ENCODE measurements around the gene LSM8.
A peak's percentile ranks its signal among the peaks of the same experiment; 100 is the strongest.
"Not testable (repeated sequence)": the region's sequence is repeated elsewhere in the genome, so short reads cannot be mapped to it uniquely, and the experiment has no call there.

Gene LSM8

GRCh38 chr7:118214051-118214832 lies 30.3 kb downstream of the LSM8 start:
- peak; percentile 22 for DNase-seq

- no peak for DNase-seq
Observed at GRCh38 chr7:118214833-118215182, 30.8 kb downstream of the LSM8 start.

DNA sequence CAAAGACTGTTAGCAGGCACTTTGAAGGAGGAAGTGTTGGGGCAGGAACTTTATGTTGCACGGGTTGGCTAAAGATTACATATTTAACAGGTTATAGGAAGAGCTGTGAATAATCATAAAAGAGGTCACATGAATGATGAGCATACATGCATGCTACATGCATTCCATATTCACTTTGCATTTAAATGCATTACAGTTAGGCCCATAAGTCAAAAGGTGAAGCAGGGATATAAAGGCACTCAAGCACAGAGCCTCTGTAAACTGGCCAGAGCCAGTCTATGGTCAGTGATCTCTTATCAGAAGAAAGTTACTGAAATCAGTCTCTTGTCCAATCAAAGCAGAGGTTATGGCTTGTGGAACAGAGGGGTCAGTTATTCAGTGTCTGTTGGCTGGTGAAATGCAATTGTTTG lies 33.3 kb downstream of the LSM8 start:
- no peak for DNase-seq

DNA sequence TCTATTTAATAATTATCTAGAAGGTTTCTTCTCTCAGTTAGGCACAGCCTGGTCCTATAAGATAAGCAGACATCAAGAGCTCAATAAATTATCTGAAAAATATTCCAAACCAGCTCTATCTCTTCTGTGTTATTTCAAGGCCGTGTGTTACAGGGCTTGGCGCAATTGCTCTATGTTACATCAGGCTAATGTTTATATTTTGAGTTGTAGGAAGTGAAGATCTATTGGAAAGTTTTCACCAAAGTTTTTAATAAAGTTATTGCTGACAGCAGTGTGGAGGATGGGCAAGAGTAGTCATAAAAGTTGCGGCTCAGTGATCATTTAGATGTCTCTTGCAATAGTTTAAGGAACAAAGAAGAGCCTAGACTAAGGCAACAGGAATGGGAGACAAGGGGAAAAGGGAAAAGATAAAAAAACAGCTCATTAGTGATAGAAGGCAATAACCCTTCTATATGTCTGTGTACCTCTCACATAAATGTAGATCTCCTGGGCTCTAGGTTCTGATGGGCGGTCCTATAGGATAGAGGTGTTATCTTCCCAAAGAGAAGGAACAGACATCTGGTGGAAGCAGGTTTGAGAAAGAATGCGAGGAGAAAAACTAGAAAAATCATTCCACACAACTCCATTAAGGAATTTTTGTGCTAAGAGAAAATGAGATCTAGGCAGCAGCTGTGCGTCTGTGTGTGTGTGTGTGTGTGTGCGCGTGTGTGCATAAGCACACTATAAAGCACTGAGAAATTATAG lies 34.6 kb downstream of the LSM8 start:
- no peak for DNase-seq

GRCh38 chr7:118219157-118219512 lies 35.2 kb downstream of the LSM8 start:
- no peak for DNase-seq

DNA sequence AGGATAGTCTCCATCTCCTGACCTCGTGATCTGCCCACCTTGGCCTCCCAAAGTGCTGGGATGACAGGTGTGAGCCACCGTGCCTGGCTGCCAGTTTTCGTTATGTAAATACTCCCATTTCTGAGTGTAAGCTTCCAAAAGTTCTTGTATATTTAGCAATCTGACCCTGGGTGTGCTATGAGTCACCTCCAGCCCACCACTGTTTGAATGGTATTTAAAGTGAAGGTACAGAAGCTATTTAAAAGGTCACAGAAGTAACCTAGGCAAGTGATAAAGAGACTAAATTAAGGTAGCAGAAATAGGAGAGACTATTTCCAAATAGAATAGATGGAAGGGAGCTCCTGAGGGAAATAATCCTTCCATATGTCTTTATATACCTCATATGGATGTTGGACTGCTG lies 36.6 kb downstream of the LSM8 start:
- DNase-seq = no peak

GRCh38 chr7:118222591-118222990 lies 38.6 kb downstream of the LSM8 start:
- no peak for DNase-seq

DNA sequence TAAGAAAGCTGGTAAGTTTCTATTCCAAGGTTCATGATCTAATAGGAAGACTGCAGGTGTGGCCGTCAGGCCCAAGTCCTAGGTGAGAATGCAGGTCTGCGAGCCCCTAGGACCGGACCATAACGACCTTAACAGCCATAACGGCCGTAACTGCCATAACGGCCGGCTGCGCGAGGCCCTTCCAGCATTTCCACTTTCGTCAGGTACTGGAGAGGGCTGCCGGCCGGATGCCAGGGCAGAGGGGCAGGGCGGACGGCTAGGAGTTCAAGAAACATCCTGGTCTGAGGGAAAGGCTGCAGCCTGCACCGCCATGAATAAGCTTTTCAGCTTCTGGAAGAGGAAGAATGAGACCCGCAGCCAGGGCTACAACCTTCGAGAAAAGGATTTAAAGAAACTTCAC lies 40.6 kb downstream of the LSM8 start, which contains the start of gene ANKRD7:
Gene ANKRD7, plus strand, starts transcription at position 184 of the 400 bp plus-strand sequence. Its CDS starts 127 bp downstream, at position 311.
- no peak for DNase-seq

GRCh38 chr7:118232837-118233236 lies 48.9 kb downstream of the LSM8 start:
- DNase-seq = no peak

DNA sequence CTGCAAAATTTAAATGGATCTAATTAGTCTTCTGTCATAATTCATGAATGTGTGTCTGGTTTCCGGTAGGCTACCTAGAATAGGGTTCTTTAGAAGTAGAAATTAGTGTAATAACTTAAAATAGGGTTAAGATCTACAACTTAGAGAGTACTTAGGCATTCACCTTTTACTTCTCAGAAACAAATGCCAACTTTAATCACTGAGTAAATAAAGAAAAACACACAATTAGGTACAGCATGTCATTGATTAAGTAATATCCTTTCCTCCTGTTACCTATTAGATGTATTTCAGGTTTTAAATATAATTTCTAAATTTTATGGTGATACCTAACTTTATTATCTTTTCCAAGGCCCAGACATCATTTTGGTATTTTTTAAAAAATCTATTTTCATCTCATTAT lies 49.8 kb downstream of the LSM8 start:
- DNase-seq = no peak

DNA sequence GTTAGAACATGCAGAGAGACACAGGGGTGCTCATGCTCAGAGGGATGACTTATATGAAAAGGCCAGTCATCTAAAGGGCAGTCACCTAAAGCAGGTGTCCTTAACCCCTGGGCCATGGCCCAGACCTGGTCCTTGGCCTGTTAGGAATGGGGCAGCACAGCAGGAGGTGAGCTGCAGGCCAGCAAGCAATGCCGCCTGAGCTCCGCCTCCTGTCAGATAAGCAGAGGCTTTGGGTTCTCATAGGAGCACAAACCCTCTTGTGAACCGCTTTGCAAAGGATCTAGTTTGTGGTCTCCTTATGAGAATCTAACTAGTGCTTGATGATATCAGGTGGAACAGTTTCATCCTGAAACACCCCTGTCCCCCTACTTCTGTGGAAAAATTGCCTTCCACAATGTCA lies 55.0 kb downstream of the LSM8 start:
- DNase-seq = no peak

GRCh38 chr7:118240320-118240719 lies 56.4 kb downstream of the LSM8 start:
- not testable (repeated sequence) for DNase-seq

Data from RPMI8226 (cell line).